GM13976 (cell line): ENCODE results near the gene CDH13.

Experiments
- DNase-seq: peaks from one replicate; pipeline ENCODE4 v3.0.0; 2012; ENCODE audit warnings: low spot score
- in situ Hi-C: fragments of 300-500 bp; cut with MboI; formaldehyde crosslinking; loops from one replicate; pipeline ENCODE4 v1.12.0; 2022; ENCODE audit warnings: low sequenced_read_pairs, mixed read lengths, inconsistent platforms; ENCODE audit not compliant: unreplicated experiment
- TF ChIP-seq, protein P1 (sequence below): IDR thresholded peaks from 2 replicates; pipeline ENCODE4 v1.5.1; 2012; ENCODE audit warnings: borderline replicate concordance, mild to moderate bottlenecking; ENCODE audit not compliant: insufficient read depth; ENCODE audit errors: extremely low read depth, missing control alignments, control extremely low read depth

CDH13 gene

DNA sequence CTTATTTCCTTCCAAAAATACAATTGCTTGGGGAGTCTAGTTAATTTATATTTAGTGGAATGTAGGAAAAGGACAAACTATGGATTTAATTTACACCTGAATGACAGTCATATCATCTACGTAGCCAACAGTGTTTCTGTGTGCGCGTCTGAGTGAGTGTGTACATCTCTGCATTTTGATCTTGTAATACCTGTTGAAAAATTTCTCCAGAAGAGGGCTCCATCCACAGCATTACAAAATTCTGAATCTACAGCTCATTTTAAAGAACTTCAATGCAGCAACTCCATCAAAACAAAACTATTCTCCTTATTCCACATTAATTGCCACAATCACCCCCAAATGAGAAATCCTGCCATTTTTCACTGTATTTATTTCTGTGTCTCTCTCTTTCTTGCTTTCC is 3.9 kb downstream of the CDH13 start:
- DNase-seq, result no peak
- in situ Hi-C loops, result loop anchor here (25.0 kb wide), 1 partner anchor 582 kb away; no protein-coding TSS in a partner anchor

DNA sequence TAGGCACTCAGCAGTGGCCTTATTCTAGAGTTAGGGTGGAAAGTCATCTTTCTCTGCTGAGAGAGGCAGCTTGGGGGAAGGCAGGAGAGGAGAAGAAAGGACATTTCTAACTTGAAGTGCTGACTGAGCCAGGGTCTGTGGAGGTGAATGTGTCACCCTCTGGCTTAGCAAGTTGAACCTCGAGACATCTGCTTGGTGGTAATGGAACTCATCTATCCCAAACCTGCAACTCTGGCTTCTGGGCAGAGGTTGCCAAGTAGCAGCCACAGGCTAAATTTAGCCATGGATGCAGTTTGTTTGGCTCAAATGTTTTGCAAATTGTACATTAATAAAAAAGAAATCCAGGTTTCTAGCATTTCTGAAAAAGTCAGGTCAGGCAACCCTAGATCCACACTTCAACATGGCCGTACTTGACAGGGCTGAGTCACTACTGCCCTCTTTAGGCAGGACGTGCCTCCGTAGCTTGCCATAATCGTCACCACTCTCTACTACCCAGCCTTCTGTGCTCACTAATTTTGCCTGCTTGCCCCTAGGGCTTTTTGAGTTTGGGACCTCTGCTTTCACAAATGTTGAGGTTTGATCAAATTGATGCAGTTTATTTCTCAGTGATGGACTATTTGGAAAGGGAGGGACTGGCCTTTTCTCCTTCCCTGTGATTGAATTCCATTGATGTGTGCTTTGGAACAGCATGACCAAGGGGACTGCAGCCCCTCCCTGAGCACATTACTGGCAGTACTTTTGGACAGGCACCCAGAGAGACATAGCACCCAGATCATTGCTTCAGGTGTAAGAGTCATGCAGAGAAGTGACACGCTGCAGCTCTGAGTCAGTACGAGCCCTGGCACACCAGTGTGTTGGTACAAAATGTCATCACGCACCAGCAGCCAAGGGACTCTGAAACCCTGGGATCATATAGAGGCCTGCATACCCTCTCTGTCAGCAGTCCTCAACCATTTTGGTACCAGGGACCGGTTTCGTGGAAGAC is 5.2 kb downstream of the CDH13 start:
- in situ Hi-C loops, result loop anchor here (25.0 kb wide), 1 partner anchor 580 kb away; no protein-coding TSS in a partner anchor
- TF ChIP-seq, protein P1, sequence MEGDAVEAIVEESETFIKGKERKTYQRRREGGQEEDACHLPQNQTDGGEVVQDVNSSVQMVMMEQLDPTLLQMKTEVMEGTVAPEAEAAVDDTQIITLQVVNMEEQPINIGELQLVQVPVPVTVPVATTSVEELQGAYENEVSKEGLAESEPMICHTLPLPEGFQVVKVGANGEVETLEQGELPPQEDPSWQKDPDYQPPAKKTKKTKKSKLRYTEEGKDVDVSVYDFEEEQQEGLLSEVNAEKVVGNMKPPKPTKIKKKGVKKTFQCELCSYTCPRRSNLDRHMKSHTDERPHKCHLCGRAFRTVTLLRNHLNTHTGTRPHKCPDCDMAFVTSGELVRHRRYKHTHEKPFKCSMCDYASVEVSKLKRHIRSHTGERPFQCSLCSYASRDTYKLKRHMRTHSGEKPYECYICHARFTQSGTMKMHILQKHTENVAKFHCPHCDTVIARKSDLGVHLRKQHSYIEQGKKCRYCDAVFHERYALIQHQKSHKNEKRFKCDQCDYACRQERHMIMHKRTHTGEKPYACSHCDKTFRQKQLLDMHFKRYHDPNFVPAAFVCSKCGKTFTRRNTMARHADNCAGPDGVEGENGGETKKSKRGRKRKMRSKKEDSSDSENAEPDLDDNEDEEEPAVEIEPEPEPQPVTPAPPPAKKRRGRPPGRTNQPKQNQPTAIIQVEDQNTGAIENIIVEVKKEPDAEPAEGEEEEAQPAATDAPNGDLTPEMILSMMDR, result no peak
- no peak for DNase-seq

More for the DNA sequence above, 3.9 kb downstream of the CDH13 start:
- TF ChIP-seq, protein P1, result no peak

DNA sequence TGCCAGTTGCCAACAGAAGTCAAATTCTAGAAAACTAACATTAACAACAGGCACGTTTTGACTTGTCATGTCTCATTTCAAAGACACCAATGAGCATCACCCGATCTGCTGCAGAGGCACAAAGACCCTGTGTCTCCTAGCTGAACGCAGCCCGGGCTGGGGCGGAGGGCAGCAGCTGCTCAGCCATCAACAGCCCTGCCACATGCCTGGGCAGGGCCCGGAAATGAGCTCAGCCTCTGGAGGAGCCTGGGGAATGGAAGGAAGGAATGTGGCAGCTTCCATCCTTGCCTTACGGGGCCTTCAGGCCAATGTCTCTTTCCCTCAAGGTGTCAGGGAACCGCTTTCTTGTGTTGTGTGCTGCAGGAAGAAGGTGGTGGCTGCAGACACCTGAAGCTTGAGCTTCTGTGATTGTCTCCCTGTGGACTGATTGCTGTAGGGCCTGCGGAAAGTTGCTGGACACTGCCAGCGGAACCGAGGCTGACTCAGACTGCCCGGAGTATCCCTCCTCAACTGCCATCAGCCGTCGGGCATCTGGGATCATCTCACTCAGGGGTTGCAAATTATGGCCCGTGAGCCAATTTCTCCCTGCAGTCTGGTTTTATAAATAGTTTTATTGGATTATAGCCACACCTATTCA is 7.3 kb downstream of the CDH13 start:
- in situ Hi-C loops, result loop anchor here (25.0 kb wide), 1 partner anchor 578 kb away; no protein-coding TSS in a partner anchor
- no peak for DNase-seq
- TF ChIP-seq, protein P1, result no peak

DNA sequence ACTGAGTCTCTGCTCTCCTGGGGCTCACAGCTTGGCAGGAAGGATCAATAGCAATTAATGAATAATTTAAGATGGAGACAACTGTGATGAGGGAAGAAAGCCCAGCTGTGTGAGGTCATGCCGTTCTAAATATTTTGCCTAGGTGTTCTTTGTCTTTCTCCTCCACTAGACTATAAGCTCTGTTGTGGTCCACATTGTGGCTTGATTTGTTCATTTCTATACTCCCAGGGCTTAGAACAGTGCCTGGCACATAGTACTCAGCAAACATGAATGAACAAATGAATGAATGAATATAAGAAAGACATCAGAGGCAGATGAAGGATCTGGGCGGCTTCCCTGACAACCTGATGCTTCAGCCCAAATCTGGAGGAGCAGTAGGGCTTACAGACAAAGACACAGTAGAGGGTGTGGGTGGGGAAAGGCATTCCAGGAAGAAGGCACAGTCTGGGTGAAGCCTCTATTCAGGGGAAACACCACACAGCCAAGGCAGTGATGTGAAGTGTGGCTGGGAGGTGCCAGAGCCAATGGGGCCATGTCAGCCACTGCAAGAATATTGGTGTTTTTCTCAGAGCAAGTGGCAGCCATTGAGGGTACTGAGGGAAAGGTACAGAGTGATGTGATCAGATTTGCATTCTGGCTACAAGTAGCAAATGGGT is 8.3 kb downstream of the CDH13 start:
- DNase-seq, result no peak
- in situ Hi-C loops, result loop anchor here (25.0 kb wide), 1 partner anchor 577 kb away; no protein-coding TSS in a partner anchor
- TF ChIP-seq, protein P1, result no peak

DNA sequence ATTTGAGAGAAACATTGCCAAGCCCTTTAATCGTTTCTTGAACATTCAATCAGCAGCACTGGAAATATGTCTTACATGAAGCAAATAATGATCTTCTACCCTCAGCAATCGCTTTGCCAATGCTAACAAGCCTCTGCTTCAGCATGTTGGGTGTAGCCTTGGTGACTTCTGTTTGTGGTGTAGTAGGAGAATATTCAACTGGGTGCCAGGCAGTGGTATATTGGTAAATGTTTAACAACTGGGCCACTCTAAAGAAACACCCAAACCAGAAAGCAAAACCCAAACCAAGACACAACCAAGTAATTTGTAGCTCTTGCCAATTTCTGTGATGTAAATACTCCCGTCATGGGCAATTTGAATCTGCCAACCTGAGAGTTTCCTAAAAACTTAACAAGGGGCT is 9.7 kb downstream of the CDH13 start:
- DNase-seq, result no peak
- TF ChIP-seq, protein P1, result no peak
- in situ Hi-C loops, result loop anchor here (25.0 kb wide), 1 partner anchor 576 kb away; no protein-coding TSS in a partner anchor

DNA sequence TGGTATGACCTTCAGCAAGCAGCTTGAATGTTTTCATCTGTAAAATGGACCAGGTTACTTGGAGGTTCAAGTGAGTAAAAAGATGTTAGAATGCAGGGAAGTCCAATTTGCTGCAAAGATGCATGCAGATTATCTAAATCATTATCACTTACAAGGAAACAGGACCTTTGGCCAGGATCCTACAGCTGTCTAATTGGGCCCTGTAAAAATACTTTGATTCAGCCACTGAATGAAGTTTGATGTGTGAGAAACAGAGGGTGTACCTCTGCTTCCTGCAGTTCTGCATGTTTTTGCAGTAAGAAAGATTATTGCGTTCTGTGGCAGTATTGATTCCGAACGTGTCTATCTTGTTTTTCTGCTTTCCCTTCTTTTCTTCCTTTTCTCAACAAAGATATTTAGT is 10.2 kb downstream of the CDH13 start:
- DNase-seq, result no peak
- in situ Hi-C loops, result loop anchor here (25.0 kb wide), 1 partner anchor 575 kb away; no protein-coding TSS in a partner anchor
- TF ChIP-seq, protein P1, result no peak
